Pancreas (tissue), 10 donors: Measurements from ENCODE around the gene LTC4S. TPM values are rescaled to one million over a fixed set of nuclear protein-coding genes. Genes with fewer than 3 reads are reported as not detected.
A peak's percentile ranks its signal among the peaks of the same experiment; 100 is the strongest.

Experiments
- ATAC-seq, 4 donors: fragments of 200-7000 bp; cut with Tn5 transposase; one replicate each; pipeline versions ENCODE4 v1.8.0 to v1.9.1; 2020; ENCODE audit warnings: mild to moderate bottlenecking in 4 of 4, moderate library complexity in 4 of 4
- DNase-seq, 6 donors: peaks; one replicate each; pipeline ENCODE4 v3.0.0-alpha.2; 2020
- FAIRE-seq: peaks from 2 replicates; lab custom pipeline; 2012; peaks lifted over from hg19 to GRCh38; lab: Jason Lieb, UNC
- H3K27ac ChIP-seq, 4 donors: fragments of 200-600 bp; sonication (generic); 1 replicate in 3 of 4; 2 replicates in 1 of 4; pipeline versions ENCODE4 v1.5.0 to v1.8.0; 2020
- H3K27me3 ChIP-seq, 4 donors: fragments of 200-600 bp; one replicate each; pipeline ENCODE4 v1.8.0; 2021
- H3K36me3 ChIP-seq, 3 donors: fragments of 200-600 bp; sonication (generic) in 1 of 3; one replicate each; pipeline versions ENCODE4 v1.5.0 to v1.8.0; 2020 to 2021
- H3K4me1 ChIP-seq, 3 donors: fragments of 200-600 bp; one replicate each; pipeline ENCODE4 v1.8.0; 2021
- H3K4me3 ChIP-seq, 4 donors: fragments of 200-600 bp; sonication (generic) in 2 of 4; one replicate each; pipeline versions ENCODE4 v1.5.0 to v1.8.0; 2020 to 2021
- H3K9me3 ChIP-seq, 4 donors: fragments of 200-600 bp; one replicate each; pipeline ENCODE4 v1.8.0; 2021
- WGBS, 2 donors: extraction: QIAGEN DNeasy Blood & Tissue Kit; methylation state at CpG; one replicate each; pipeline ENCODE4 v1.1.7; 2013; 5-methylcytosine and 5-hydroxymethylcytosine counted together
- intact Hi-C, 3 donors: fragments of 100-400 bp; cut with DNase I; formaldehyde crosslinking; loops; one replicate each; pipeline versions ENCODE4 v1.11.1 to v1.14.2; 2022
- polyA plus RNA-seq, 2 donors: library from polyadenylated mRNA; stranded (reverse); fragments of 200-250 nt; gene quantifications; one replicate each; pipeline ENCODE4 v1.2.3, GENCODE V29; 2013
- total RNA-seq, 6 donors: library from RNA; stranded (reverse); fragmentation: NEBNext Ultra II Directional in 4 of 6; extraction: Animal tissue kit (Norgen Biotek cat#: 25700) in 4 of 6; gene quantifications; one replicate each; pipeline versions ENCODE4 v1.2.1 to v1.2.4, GENCODE V29; 2021 to 2023
- TF ChIP-seq, protein P1 (sequence below), 4 donors: fragments of 200-600 bp; sonication (generic) in 3 of 4; IDR thresholded peaks; one replicate each; pipeline versions ENCODE4 v1.5.0 to v1.8.0; 2021; ENCODE audit warnings: antibody characterized with exemption in 4 of 4
- donor health status: healthy with polysubstance abuse.
- donor health status: DM: no; HTN: no; CAD: no; lungs with moderate emphysema.
- donor health status: DM: no; HTN: no; CAD: no.
- donor health status: control.
- donor health status: control.
- donor health status: Bipolar disorder and iron deficiency.
- donor health status: DM: yes; HTN: yes; CAD: no.
- donor health status: DM: no; HTN: no; CAD: no.
- donor health status: DM: no; HTN: no; CAD: no.
- donor health status: DM: yes; HTN: yes; CAD: no.

The LTC4S gene
- total and polyA plus RNA-seq, 8 donors = 1.1 to 10.9 (median 4.8) TPM

DNA sequence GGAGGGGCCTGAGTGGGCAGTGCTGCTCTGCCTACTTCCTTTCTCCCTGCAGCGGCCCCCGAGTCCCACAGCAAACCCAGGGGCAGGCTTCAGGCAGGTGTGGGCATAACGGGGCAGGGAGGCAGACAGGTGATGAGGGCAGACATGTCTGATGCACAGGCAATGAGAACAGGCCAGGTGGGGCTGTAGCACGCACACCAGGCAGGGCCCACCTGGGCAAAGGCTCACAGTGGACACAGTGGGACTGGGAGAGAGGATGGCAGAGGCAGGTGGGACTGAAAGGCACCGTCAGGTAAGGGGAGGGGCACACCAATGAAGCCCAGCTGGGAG is 5.8 kb downstream of the LTC4S start:
- no peak for ATAC-seq
- Histone ChIP-seq H3K27me3 (no peaks in the 10 kb centered on the region), H3K27ac (no peak overlapping the region), H3K4me1 (peaks cover 3 to 24% (median 5%) of the 10 kb centered on the region in 3 donors), H3K36me3 (peaks cover 0 to 30% (median 8%) of the 10 kb centered on the region in 3 donors), H3K4me3 (no peak overlapping the region), H3K9me3 (no peaks in the 10 kb centered on the region)
- intact Hi-C loops = loop anchor here in 1 of 3 donors (10.0 kb wide), 1 partner anchor 135 kb away; no protein-coding TSS in a partner anchor
- DNase-seq = peak in 1 of 6 donors; percentile 72
- WGBS, 2 donors = 92 to 93% methylated on average over 5 of the region's 5 CpGs
- FAIRE-seq = no peak
- TF ChIP-seq, protein P1, sequence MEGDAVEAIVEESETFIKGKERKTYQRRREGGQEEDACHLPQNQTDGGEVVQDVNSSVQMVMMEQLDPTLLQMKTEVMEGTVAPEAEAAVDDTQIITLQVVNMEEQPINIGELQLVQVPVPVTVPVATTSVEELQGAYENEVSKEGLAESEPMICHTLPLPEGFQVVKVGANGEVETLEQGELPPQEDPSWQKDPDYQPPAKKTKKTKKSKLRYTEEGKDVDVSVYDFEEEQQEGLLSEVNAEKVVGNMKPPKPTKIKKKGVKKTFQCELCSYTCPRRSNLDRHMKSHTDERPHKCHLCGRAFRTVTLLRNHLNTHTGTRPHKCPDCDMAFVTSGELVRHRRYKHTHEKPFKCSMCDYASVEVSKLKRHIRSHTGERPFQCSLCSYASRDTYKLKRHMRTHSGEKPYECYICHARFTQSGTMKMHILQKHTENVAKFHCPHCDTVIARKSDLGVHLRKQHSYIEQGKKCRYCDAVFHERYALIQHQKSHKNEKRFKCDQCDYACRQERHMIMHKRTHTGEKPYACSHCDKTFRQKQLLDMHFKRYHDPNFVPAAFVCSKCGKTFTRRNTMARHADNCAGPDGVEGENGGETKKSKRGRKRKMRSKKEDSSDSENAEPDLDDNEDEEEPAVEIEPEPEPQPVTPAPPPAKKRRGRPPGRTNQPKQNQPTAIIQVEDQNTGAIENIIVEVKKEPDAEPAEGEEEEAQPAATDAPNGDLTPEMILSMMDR (IDR thresholded peaks at IDR 0.05) = no peak

DNA sequence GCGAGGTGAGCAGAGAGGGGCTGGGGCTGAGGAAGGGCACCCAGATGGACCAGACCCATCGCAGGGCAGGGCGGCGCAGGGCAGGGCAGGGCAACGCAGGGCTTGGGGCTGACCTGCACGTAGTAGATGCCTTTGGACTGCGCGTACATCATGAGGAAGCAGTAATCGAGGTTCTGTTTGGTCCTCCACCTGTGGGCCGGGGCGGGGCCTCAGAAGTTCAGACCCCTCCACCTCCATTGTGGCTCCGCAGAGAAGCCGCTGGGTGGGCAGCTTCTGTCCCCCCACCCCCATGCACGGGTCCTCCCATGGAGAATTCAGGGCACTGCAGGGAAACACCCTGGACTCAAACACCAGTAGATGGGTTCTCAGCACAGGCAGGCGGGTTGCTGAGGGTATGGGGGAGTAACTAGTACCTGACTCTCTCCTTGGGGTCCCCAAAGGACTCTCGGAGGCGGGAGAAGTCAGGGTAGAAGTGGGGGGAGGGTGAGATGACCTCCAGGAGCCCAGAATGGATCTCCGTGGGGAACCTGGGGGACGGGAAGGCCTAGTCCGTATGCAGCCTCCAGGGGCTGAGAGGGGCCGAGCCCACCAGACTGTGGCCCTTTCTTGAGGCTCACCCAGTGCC is 6.4 kb downstream of the LTC4S start:
- intact Hi-C loops = loop anchor here in 2 of 3 donors (5.0 to 10.0 kb wide), 2 partner anchors 102 to 115 kb away; no protein-coding TSS in a partner anchor
- Histone ChIP-seq H3K27ac (no peak overlapping the region), H3K4me1 (peaks cover 0 to 25% (median 0%) of the 10 kb centered on the region in 3 donors), H3K27me3 (no peaks in the 10 kb centered on the region), H3K4me3 (no peak overlapping the region), H3K9me3 (no peaks in the 10 kb centered on the region), H3K36me3 (peaks cover 0 to 30% (median 8%) of the 10 kb centered on the region in 3 donors)
- 93 to 96% methylated on average over 21 of the region's 21 CpGs for WGBS, 2 donors
- ATAC-seq (no peak), DNase-seq (peak in 2 of 6 donors; percentile 21 to 72), FAIRE-seq (no peak)
- TF ChIP-seq, protein P1 (IDR thresholded peaks at IDR 0.05) = no peak

DNA sequence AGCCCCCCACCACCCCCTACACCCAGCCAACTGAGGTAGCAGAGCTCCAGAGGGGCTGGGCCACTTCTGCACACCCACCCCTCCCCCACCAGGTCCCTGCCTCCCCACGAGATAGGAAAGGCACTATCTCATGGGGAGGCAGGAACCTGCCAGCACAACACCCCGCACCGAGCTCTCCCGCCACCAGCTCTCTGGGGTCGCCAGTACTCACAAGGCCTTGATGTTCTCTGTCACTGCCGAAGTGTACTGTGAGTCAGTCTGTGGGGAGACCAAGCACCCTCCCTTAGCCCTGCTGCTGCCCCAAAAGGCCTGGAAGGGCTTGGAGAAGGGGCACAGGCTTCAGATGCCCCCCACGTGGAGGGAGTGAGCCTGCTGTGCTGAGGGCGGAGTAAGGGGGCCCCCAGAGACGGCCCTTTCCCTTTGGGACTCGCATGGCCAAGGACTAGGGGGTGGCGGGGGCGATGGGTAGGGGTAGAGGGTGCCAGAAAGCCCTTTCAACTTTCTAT is 7.0 kb downstream of the LTC4S start:
- DNase-seq (no peak), ATAC-seq (no peak), FAIRE-seq (no peak)
- intact Hi-C loops = loop anchor here in 2 of 3 donors (5.0 to 10.0 kb wide), 2 partner anchors 102 to 114 kb away; no protein-coding TSS in a partner anchor
- H3K4me3 ChIP-seq = no peak overlapping the region
- WGBS, 2 donors = 77 to 81% methylated on average over 12 of the region's 12 CpGs
- TF ChIP-seq, protein P1 (IDR thresholded peaks at IDR 0.05) = no peak
- H3K27me3 ChIP-seq = no peaks in the 10 kb centered on the region
- H3K27ac ChIP-seq = no peak overlapping the region
- H3K36me3 ChIP-seq = peaks cover 0 to 30% (median 8%) of the 10 kb centered on the region in 3 donors
- H3K4me1 ChIP-seq = peaks cover 0 to 26% (median 0%) of the 10 kb centered on the region in 3 donors
- no peaks in the 10 kb centered on the region for H3K9me3 ChIP-seq

DNA sequence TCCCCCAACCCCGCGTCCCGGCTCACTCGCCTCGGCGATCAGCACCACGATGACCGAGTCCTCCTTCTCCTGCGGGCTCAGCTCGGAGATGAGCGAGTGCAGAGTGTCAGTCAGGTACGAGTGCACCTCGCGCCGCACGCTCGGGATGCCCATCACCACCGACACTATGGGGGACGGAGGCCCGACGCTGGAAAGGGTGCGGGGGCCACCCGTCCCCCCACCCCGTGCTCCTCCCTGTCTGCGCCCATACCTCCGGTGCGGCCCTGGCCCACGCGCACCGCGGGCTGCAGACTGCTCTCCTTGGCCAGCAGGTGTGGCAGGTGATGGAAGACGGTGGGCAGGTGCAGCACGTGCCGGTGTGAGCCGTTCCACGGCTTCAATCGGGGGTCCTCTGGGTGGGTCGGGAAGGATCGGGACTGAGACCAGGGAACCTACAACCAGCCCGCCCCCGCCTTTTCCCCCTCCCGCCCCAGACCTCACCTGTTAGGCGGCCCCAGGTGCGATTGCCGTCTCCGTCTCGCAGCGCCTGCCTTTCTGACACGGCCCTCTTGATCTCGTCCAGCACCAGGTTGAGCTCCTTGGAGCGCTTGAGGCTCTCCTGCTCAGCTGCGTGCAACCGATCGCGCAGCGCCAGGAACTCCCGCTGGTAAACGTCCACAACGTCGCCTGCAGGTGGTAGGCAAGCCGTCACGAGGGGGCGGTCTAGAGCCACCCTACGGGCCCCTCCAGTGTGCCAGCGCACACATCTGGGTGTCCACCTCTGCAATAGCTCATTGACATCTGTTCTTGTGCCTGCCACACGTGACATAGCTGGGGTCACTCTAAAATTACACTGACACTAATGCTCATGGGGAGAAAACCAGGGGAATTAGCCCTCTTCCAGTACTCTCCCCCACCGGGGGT is 7.8 kb downstream of the LTC4S start:
- no peak overlapping the region for H3K4me3 ChIP-seq
- H3K4me1 ChIP-seq = peaks cover 0 to 26% (median 0%) of the 10 kb centered on the region in 3 donors
- no peaks in the 10 kb centered on the region for H3K27me3 ChIP-seq
- FAIRE-seq (no peak), ATAC-seq (peak; percentile 44 to 66 (median 64)), DNase-seq (peak; percentile 74 to 92 (median 85))
- no peak overlapping the region for H3K27ac ChIP-seq
- TF ChIP-seq, protein P1 (IDR thresholded peaks at IDR 0.05) = peak; percentile 56 to 59 (median 56)
- H3K9me3 ChIP-seq = no peaks in the 10 kb centered on the region
- intact Hi-C loops = loop anchor here in 2 of 3 donors (5.0 to 10.0 kb wide), 2 partner anchors 101 to 113 kb away; no protein-coding TSS in a partner anchor
- 50 to 54% methylated on average over 63 to 67 of the region's 67 CpGs for WGBS, 2 donors
- H3K36me3 ChIP-seq = peaks cover 0 to 30% (median 8%) of the 10 kb centered on the region in 3 donors
